B cell (primary cell): Measurements from ENCODE around the gene C3orf18. TPM values are rescaled to one million over a fixed set of nuclear protein-coding genes. Genes with fewer than 3 reads are reported as not detected.

Experiments
- ATAC-seq: fragments of 200-7000 bp; cut with Tn5 transposase; one replicate; pipeline ENCODE4 v1.10.0; 2021; ENCODE audit warnings: low read depth, mild to moderate bottlenecking, moderate number of reproducible peaks, moderate library complexity
- CTCF ChIA-PET: fragments of 350-600 bp; sonication (Branson Sonifier 250); formaldehyde crosslinking; loops from one replicate; lab custom pipeline; 2021; ENCODE audit warnings: antibody characterized with exemption, inconsistent platforms; lab: Charles Lee
- POLR2A ChIA-PET: fragments of 350-600 bp; sonication (Branson Sonifier 250); formaldehyde crosslinking; loops from one replicate; lab custom pipeline; 2021; ENCODE audit warnings: antibody characterized with exemption; lab: Charles Lee
- DNase-seq: peaks from one replicate; pipeline ENCODE4 v3.0.0; 2013
- H2AFZ ChIP-seq: 2 replicates; pipeline ENCODE4 v1.6.1; 2012; ENCODE audit warnings: mild to moderate bottlenecking, low read depth, low read length; ENCODE audit not compliant: insufficient read depth, poor library complexity, severe bottlenecking
- H3K27ac ChIP-seq, 2 donors: 1 replicate in 1 of 2; 2 replicates in 1 of 2; pipeline ENCODE4 v1.5.1; 2012 to 2013; ENCODE audit warnings: low read length in 2 of 2, mild to moderate bottlenecking in 2 of 2, moderate library complexity in 1 of 2
- H3K27me3 ChIP-seq, 4 experiments: fragments of 200-600 bp in 1 of 4; sonication (generic) in 1 of 4; replicated peaks in 1 of 4; 1 replicate in 2 of 4; 2 replicates in 2 of 4; pipeline versions ENCODE4 v1.6.1 to v1.7.0; 2013 to 2016; ENCODE audit warnings: low read length in 3 of 4, mild to moderate bottlenecking in 2 of 4, mixed read lengths in 1 of 4, moderate library complexity in 1 of 4; ENCODE audit not compliant: insufficient read depth in 4 of 4, control insufficient read depth in 3 of 4; ENCODE audit errors: control extremely low read depth in 1 of 4
- H3K36me3 ChIP-seq, 2 experiments: replicated peaks in 1 of 2; 1 replicate in 1 of 2; 2 replicates in 1 of 2; pipeline versions ENCODE4 v1.6.1 to v1.7.1; 2013; ENCODE audit warnings: low read length in 1 of 2; ENCODE audit not compliant: insufficient read depth in 2 of 2, control insufficient read depth in 1 of 2; ENCODE audit errors: control extremely low read depth in 1 of 2, extremely low read depth in 1 of 2
- H3K4me1 ChIP-seq, 2 donors: fragments of 200-600 bp in 1 of 2; sonication (generic) in 1 of 2; 1 replicate in 1 of 2; 2 replicates in 1 of 2; pipeline versions ENCODE4 v1.5.1 to v1.6.1; 2013 to 2017; ENCODE audit warnings: low read length in 2 of 2; ENCODE audit not compliant: control insufficient read depth in 2 of 2, insufficient read depth in 2 of 2
- H3K4me2 ChIP-seq: replicated peaks from 2 replicates; pipeline ENCODE3; 2012; ENCODE audit warnings: mild to moderate bottlenecking, low read depth, low read length; ENCODE audit not compliant: poor library complexity, severe bottlenecking
- H3K4me3 ChIP-seq, 5 experiments: fragments of 200-600 bp in 1 of 5; sonication (generic) in 1 of 5; 1 replicate in 3 of 5; 2 replicates in 2 of 5; pipeline versions ENCODE4 v1.5.1 to v1.7.0; 2011 to 2016; ENCODE audit warnings: low read length in 4 of 5, mild to moderate bottlenecking in 4 of 5, low read depth in 2 of 5, control low read depth in 1 of 5, moderate library complexity in 1 of 5; ENCODE audit not compliant: insufficient read depth in 1 of 5; ENCODE audit errors: control extremely low read depth in 1 of 5, extremely low read depth in 1 of 5
- H3K79me2 ChIP-seq: fragments of 200-600 bp; sonication (generic); one replicate; pipeline ENCODE4 v1.6.0; 2016; ENCODE audit warnings: low read length; ENCODE audit not compliant: control insufficient read depth, insufficient read depth
- H3K9ac ChIP-seq: fragments of 200-600 bp; sonication (generic); 2 replicates; pipeline ENCODE4 v1.6.1; 2017; ENCODE audit warnings: mild to moderate bottlenecking, low read length, moderate library complexity
- H3K9me3 ChIP-seq, 3 donors: one replicate each; pipeline versions ENCODE4 v1.6.1 to v1.7.1; 2013; ENCODE audit warnings: low read length in 2 of 3; ENCODE audit not compliant: control insufficient read depth in 2 of 3, insufficient read depth in 1 of 3; ENCODE audit errors: control extremely low read depth in 1 of 3
- H4K20me1 ChIP-seq: 2 replicates; pipeline ENCODE4 v1.6.0; 2012; ENCODE audit warnings: mild to moderate bottlenecking, low read length; ENCODE audit not compliant: insufficient read depth, control insufficient read depth, poor library complexity, severe bottlenecking
- H3K27ac Mint-ChIP-seq: one replicate; pipeline ENCODE4 v1.8.0; 2021; ENCODE audit warnings: mixed read lengths
- H3K27me3 Mint-ChIP-seq: one replicate; pipeline ENCODE4 v1.8.0; 2021; ENCODE audit warnings: mixed read lengths
- H3K4me1 Mint-ChIP-seq: one replicate; pipeline ENCODE4 v1.8.0; 2021; ENCODE audit warnings: mixed read lengths
- H3K4me3 Mint-ChIP-seq: one replicate; pipeline ENCODE4 v1.8.0; 2021; ENCODE audit warnings: mixed read lengths
- H3K9me3 Mint-ChIP-seq: one replicate; pipeline ENCODE4 v1.8.0; 2022; ENCODE audit warnings: mixed read lengths; ENCODE audit not compliant: insufficient read depth
- EZH2 ChIP-seq: IDR thresholded peaks from 2 replicates; pipeline ENCODE4 v1.6.1; 2012; ENCODE audit warnings: borderline replicate concordance, low read depth, mild to moderate bottlenecking, moderate library complexity, low read length; ENCODE audit not compliant: insufficient read depth, poor library complexity, severe bottlenecking
- WGBS: methylation state at CpG from one replicate; pipeline ENCODE4 v1.1.5; 2013; ENCODE audit warnings: missing lambda C conversion rate; ENCODE audit not compliant: insufficient coverage; 5-methylcytosine and 5-hydroxymethylcytosine counted together
- intact Hi-C: fragments of 100-400 bp; cut with micrococcal nuclease; formaldehyde crosslinking; loops from one replicate; pipeline ENCODE4 v1.10.0; 2022
- polyA plus RNA-seq: library from polyadenylated mRNA; depleted of rRNA; stranded (reverse); fragments of >200 nt; gene quantifications from 2 replicates; pipeline ENCODE4 v1.2.3, GENCODE V29; 2012
- total RNA-seq, 2 donors: library from RNA; stranded (reverse); fragments of 120-200 nt in 1 of 2; gene quantifications; 1 replicate in 1 of 2; 2 replicates in 1 of 2; pipeline versions ENCODE4 v1.2.3 to v1.2.4, GENCODE V29; 2013 to 2022
- TF ChIP-seq, protein P1 (sequence below): fragments of 200-600 bp; IDR thresholded peaks from one replicate; pipeline ENCODE4 v1.8.0; 2022; ENCODE audit warnings: antibody characterized with exemption, mild to moderate bottlenecking

The C3orf18 gene
- total and polyA plus RNA-seq, 2 donors (not counting 1 experiment from before 2014, with no cell fraction given): 14.3 to 15.4 TPM

DNA sequence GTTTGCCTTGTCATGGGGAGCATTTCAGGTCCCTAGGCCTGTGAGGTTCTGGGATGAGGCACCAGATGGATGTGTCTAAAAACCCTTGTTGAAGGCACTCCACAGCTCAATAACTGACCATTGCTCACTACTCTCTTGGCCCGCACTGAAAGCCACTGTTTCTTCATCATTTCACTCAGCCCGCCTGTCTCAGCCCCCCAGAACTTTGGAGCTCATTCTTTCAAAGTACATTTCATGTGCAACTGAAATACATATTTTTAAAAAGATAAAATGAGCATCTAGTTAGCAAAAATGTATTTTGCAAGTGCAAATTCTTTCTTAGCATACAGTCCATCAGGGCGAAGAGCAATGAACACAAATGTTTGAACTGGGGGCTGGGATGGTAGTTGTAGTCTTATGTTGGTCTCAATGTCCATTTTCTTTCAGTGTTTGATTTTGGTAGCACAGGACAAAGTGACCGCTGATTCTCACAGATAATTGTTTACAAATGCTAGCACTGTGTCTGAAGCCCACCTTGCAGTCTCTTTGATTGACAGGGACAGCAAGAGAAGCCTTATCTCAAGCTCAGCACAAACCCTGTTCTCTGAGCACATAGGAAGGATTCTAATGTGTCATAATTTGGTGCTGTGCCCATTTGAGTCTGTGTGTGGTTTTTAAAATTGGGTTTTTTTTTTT lies 21.3 kb upstream of the C3orf18 start:
- TF ChIP-seq, protein P1, sequence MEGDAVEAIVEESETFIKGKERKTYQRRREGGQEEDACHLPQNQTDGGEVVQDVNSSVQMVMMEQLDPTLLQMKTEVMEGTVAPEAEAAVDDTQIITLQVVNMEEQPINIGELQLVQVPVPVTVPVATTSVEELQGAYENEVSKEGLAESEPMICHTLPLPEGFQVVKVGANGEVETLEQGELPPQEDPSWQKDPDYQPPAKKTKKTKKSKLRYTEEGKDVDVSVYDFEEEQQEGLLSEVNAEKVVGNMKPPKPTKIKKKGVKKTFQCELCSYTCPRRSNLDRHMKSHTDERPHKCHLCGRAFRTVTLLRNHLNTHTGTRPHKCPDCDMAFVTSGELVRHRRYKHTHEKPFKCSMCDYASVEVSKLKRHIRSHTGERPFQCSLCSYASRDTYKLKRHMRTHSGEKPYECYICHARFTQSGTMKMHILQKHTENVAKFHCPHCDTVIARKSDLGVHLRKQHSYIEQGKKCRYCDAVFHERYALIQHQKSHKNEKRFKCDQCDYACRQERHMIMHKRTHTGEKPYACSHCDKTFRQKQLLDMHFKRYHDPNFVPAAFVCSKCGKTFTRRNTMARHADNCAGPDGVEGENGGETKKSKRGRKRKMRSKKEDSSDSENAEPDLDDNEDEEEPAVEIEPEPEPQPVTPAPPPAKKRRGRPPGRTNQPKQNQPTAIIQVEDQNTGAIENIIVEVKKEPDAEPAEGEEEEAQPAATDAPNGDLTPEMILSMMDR: no peak
- TF ChIP-seq EZH2: no peak
- Mint-ChIP-seq H3K27ac (peak overlapping the region; percentile 50), H3K9me3 (no peaks in the 10 kb centered on the region), H3K4me3 (no peak overlapping the region), H3K4me1 (peaks cover 29% of the 10 kb centered on the region), H3K27me3 (no peaks in the 10 kb centered on the region)
- WGBS: 84% methylated on average over 3 of the region's 4 CpGs
- H3K4me2 ChIP-seq: no peak overlapping the region
- ChIA-PET POLR2A (interaction anchor here (2.5 to 3.5 kb wide), 2 partner anchors 20 to 23 kb away, joined by 17 to 21 read pairs; partner anchors contain the start of genes CISH and HEMK1), CTCF (interaction anchor here (1.0 to 11.1 kb wide), 4 partner anchors 16 to 46 kb away, joined by 3 to 204 read pairs (median 60); partner anchors contain the start of genes CISH, HEMK1 and MAPKAPK3)
- no peaks in the 10 kb centered on the region for H3K79me2 ChIP-seq
- H3K4me1 ChIP-seq: peaks cover 18 to 43% of the 10 kb centered on the region in 2 donors
- H3K27ac ChIP-seq: no peak overlapping the region
- H2AFZ ChIP-seq: no peak overlapping the region
- H3K4me3 ChIP-seq: no peak overlapping the region
- no peaks in the 10 kb centered on the region for H3K36me3 ChIP-seq
- no peak for DNase-seq
- intact Hi-C loops: no loop called here
- H3K27me3 ChIP-seq: no peaks in the 10 kb centered on the region
- ATAC-seq: no peak
- H3K9ac ChIP-seq: no peak overlapping the region
- H3K9me3 ChIP-seq: no peaks in the 10 kb centered on the region
- H4K20me1 ChIP-seq: no peaks in the 10 kb centered on the region
